ENCODE results near the gene SYN1. TPM values are rescaled to one million over a fixed set of nuclear protein-coding genes. Genes with fewer than 3 reads are reported as not detected.

The SYN1 gene
- total RNA-seq, 1 donor from 2014 or later, result 0.80 TPM

DNA sequence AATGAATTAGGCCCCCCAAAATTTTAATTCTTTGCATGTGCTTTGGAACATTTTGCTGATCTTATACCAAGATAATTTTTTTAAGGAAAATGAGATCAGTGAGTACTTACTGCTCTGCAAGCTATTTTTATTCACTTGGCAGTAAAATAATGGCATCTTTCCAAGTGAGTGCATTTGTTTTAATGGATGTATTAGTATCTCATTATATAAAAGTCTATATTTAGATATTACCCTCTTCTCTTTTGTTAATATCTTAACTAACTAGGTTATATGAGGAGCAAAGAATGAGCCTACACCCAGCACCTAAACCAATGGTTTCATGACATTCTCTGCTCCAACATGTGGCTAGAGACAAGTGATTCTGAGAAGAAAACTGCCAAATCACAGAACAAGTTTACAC lies 79.8 kb downstream of the SYN1 start:
- peak; percentile 60 for DNase-seq (ENCODE audit: low read depth)

DNA sequence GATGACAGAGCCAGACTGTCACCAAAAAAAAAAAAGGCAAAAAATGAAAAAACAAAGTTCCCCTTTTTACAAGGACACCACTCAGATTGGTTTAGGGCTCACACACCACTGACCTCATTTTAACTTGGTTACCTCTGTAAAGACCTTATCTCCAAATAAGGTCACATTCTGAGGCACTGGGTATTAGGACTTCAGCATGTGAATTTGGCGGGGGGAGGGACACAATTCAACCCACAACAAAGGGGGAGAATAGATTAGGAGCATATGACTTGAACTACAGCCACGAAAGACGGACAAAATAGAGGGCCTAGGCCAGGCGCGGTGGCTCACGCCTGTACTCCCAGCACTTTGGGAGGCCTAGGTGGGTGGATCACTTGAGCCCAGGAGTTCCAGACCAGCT lies 89.6 kb downstream of the SYN1 start:
- DNase-seq (ENCODE audit: low read depth), result no peak

GRCh38 chrX:47529548-47529947 lies 90.1 kb downstream of the SYN1 start:
- DNase-seq (ENCODE audit: low read depth), result no peak

- DNase-seq (ENCODE audit: low read depth), result no peak
These were observed 95.9 kb downstream of the SYN1 start for GRCh38 chrX:47523713-47524166.

DNA sequence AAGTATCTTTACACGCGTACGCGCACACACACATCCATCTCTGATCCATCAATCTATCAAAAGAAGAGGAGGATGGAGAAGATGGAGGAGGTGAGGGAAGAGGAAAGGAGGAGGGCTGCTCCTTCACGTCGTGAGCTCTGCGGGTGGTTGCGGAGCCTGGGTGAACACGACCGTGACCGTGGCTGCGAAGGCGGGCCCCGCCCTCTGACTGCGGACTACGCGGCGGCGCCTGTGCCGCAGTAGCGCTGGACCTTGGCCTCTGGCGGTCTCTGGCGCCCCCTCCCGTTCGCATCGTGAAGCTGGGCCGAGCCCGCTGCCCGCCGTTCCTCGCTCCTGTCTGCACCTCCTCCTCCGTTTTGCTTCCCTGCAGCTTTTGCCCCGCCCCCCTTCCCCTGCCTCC lies 96.4 kb downstream of the SYN1 start:
- DNase-seq (ENCODE audit: low read depth), result peak; percentile 73

Small RNAs within 50 kb of the gene (microRNA-seq; reads per million reads assigned to microRNA genes)
- not detected for gene MIR4769

Other genes with a start within 250 kb of the SYN1 start
- gene ZNF157, start 249.3 kb downstream of the SYN1 start, total RNA-seq, result 0.08 and 0.47 TPM in 2 replicates
- 11.0 and 13.9 TPM in 2 replicates for gene ZNF41, start 136.6 kb downstream of the SYN1 start, total RNA-seq
- gene ARAF, start 58.7 kb downstream of the SYN1 start, total RNA-seq, result 32.5 and 40.2 TPM in 2 replicates
- 184 and 222 TPM in 2 replicates for gene TIMP1, start 37.4 kb downstream of the SYN1 start, total RNA-seq
- gene CFP, start 10.1 kb upstream of the SYN1 start, total RNA-seq, result 0.08 and 0.47 TPM in 2 replicates
- 44.2 and 76.4 TPM in 2 replicates for gene ELK1, start 30.7 kb upstream of the SYN1 start, total RNA-seq
- 85.3 and 115 TPM in 2 replicates for gene UXT, start 39.3 kb upstream of the SYN1 start, total RNA-seq
- 3.1 and 6.0 TPM in 2 replicates for gene ZNF81, start 217.0 kb upstream of the SYN1 start, total RNA-seq